Eye (tissue), 1 donor: Measurements from ENCODE around the gene TTC21A.
A peak's percentile ranks its signal among the peaks of the same experiment; 100 is the strongest.
"Not testable (repeated sequence)": the region's sequence is repeated elsewhere in the genome, so short reads cannot be mapped to it uniquely, and the experiment has no call there.

Experiments used
- DNase-seq: peaks from one replicate; pipeline ENCODE4 v3.0.0-alpha.2; 2015

TTC21A gene, protein sequence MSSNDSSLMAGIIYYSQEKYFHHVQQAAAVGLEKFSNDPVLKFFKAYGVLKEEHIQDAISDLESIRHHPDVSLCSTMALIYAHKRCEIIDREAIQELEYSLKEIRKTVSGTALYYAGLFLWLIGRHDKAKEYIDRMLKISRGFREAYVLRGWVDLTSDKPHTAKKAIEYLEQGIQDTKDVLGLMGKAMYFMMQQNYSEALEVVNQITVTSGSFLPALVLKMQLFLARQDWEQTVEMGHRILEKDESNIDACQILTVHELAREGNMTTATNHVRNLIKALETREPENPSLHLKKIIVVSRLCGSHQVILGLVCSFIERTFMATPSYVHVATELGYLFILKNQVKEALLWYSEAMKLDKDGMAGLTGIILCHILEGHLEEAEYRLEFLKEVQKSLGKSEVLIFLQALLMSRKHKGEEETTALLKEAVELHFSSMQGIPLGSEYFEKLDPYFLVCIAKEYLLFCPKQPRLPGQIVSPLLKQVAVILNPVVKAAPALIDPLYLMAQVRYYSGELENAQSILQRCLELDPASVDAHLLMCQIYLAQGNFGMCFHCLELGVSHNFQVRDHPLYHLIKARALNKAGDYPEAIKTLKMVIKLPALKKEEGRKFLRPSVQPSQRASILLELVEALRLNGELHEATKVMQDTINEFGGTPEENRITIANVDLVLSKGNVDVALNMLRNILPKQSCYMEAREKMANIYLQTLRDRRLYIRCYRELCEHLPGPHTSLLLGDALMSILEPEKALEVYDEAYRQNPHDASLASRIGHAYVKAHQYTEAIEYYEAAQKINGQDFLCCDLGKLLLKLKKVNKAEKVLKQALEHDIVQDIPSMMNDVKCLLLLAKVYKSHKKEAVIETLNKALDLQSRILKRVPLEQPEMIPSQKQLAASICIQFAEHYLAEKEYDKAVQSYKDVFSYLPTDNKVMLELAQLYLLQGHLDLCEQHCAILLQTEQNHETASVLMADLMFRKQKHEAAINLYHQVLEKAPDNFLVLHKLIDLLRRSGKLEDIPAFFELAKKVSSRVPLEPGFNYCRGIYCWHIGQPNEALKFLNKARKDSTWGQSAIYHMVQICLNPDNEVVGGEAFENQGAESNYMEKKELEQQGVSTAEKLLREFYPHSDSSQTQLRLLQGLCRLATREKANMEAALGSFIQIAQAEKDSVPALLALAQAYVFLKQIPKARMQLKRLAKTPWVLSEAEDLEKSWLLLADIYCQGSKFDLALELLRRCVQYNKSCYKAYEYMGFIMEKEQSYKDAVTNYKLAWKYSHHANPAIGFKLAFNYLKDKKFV (N-terminal part only)

DNA sequence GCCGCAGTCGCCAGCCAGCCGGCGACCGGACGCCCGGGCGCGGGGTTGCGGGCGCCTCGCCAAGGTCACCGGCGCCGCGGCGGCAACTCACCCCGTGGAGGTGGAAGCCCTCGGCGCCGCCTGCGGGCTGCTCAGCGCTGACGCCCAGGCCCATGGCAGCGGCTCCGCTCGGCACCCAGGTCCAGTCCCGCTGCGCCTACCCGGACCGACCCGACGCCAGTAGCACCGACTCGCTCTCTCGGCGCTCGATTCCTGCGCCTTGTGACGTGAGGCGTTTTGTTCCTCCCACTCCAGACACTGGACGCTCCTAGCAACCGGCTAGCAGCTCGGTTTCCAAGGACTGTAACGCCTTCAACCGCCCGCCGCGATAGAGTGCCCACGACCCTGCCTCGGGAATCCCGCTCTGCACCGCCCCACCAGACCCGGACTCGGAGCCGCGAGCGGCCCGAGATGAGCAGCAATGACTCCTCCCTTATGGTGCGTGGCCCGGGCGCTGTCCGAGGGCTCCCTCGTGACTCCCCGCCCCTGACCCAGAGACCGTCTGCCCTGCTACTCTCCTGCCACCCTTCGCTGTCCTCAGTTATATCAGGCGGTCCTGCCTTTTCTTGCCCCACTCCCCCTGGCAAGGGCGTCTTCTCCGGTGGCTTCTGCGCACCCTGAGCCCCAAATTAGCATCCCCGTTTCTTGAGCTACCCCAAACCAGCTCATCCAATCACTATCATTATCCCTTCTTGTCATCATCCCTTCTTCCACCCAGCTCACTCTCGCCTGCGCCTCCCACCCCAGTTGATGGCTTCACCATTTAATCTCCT, at the start of gene TTC21A, which contains the start of gene GORASP1:
Gene TTC21A, plus strand, starts transcription at position 293 of the 812 bp plus-strand sequence. Its CDS starts 158 bp downstream, at position 451.
Gene GORASP1, minus strand, starts transcription at position 240 of the 812 bp plus-strand sequence. Its CDS starts 86 bp downstream, at position 154.
- peak; percentile 97 for DNase-seq

DNA sequence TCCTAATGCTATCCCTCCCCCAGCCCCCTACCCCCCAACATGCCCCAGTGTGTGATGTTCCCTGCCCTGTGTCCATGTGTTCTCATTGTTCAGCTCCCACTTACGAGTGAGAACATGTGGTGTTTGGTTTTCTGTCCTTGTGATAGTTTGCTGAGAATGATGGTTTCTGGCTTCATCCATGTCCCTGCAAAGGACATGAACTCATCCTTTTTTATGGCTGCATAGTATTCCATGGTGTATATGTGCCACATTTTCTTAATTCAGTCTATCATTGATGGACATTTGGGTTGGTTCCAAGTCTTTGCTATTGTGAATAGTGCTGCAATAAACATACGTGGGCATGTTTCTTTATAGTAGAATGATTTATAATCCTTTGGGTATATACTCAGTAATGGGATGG, 46.3 kb upstream of the TTC21A start:
- DNase-seq: not testable (repeated sequence)

DNA sequence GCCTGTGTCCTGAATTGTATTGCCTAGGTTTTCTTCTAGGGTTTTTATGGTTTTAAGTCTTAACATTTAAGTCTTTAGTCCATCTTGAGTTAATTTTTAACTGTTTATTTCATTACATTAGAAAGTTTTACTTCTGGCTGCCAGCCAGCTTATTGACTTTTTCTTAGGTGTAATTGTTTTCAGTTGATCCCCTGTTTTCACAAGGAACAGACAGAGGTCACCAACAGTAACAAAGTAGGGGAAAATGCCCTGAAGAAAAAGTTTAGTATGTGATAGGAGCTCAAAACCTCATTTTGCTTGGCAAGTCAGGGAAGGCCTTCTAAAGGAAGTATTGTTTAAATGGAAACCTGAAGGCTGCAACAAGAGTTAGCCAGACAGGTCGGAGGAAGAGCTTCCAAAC, 45.3 kb upstream of the TTC21A start:
- DNase-seq: no peak

DNA sequence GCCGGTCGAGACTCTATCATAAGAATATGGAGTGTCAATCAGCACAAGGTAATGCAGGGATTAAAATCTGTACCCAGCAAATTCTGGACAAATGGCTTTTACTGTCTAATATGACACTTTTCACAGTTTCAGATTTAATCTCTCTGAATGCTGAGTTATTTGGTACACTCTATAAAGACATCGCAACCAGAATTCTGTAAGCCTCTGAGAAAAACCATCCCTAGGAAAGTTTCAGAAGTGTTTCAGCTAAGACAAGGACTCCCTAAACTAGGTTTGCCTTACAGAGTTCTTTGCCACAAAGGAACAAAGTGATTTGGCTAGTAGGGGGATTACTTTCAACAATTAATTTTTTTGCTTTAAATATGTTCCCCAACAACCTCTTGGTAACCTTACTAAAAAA, 44.3 kb upstream of the TTC21A start:
- no peak for DNase-seq

DNA sequence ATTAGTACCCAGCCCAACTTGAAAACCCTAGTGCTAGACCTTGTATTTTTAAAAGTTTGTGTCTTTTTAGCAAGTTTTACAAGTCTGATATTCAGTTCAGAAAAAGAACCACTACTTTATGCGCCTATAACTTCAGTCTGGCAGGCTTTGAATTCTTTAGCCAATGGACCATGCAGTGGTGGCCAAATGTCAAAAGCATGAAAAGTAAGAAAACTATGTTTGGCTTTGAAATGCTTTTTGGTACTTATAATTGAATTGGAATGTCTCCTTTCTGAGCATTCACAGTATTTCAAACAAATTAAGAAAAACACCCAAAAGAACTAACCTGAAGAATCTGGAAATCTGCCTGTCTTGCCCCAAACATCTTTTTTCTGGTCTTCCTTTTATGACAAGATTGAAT, 42.8 kb upstream of the TTC21A start:
- DNase-seq: no peak

DNA sequence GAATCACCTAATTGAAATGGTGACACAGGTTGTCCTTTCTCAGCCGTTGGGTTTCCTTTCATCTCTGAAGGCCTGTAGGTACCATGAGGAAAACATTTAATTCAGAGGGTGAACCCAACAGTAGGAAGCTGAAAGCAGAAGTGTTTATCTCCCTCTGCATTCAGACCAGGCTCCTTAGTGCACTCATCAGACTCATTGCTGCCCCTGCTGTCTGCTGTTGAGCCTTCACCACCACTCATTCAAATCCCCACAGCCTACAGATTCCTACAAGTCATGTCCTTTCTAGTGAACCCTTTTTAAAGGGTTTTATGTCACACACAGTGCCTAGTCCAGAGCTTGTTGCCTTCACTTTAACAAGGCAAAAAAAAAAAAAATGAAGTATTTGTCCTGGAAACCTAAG, 42.3 kb upstream of the TTC21A start:
- no peak for DNase-seq

DNA sequence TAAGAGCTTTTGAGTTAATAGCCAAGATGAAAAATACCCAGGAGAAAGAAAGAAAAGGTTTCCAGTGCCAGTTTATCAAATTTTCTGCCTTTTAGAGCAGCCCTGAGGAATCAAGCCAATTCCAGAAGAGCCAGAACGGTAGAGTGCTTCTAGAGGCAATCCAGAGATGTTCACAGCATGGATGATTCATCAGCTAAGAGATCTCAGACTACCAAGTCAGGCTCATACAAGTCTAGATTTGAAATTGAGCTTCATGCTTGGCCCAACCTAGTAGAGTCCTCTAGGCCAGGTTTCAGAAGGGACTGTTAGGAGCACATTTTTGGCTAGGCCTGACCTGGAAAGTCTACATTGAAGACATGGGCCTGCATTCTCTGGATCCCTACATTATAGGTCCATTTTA, 40.2 kb upstream of the TTC21A start:
- no peak for DNase-seq

DNA sequence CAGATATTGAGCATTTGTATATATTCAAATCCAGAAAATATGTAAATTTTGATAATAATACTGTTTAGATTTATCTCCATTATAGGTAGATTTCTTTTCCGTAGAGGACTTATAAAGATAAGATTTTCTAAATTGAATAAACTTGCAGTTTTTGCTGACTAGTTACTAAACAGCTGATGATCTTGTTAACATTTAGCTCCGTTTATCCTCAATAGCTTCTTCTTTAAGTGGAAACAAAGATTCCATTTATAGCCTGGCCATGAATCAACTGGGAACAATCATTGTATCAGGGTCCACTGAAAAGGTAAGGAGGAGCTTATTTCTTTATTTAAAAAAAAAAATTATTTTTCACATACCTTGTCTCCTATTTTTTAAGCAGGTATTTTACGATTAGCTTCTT, 38.9 kb upstream of the TTC21A start:
- DNase-seq: no peak

DNA sequence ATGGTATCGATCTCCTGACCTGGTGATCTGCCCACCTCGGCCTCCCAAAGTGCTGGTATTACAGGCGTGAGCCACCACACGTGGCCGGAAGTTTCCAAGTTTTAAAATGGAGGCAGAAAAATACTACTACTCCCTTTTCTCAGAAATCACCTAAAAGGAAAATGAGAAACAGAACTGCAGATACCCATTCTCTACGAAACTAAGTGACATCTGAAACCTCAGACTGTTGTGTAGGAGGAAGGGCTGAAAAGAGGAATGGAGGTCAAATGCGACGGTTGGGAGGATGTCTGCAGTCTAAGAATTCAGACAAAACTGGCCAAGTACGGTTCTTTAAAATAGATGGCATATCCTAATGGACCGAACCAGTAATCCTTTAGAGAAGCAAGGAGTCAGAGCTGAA, 31.6 kb upstream of the TTC21A start:
- no peak for DNase-seq

DNA sequence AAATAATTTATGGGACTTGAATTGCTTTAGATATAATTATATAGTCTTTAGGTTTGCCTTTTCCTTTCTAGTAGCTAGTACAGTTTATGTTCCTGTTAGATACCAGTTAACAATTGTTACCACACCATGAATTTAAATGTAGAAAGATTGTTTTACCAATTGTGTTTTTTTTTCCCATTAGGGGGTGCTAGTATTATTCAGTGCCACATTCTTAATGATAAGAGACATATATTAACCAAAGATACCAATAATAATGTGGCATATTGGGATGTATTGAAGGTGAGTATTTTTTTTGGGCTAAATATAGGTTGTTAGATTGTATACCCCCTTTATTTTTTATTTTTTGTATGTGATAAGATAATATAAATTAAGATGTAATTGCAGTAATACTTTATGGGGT, 27.9 kb upstream of the TTC21A start:
- DNase-seq: no peak

DNA sequence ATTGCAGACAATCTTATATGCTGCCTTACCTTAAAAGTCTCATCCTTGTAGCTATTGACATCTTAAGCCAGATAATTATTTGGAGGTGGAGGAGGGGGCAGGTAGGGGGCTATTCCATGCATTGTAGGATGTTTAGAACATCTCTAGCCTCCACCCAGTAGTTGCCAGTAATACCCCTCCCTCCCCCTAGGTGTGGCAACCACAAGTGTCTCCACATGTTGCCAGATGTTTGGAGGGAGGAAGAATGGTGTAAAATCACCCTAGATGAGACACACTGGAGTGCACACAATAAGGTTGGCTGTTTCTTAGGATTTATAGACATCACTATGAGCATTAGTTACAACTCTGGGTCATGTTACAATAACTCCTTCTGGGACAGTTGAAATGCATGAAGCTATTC, 27.5 kb upstream of the TTC21A start:
- DNase-seq: no peak

DNA sequence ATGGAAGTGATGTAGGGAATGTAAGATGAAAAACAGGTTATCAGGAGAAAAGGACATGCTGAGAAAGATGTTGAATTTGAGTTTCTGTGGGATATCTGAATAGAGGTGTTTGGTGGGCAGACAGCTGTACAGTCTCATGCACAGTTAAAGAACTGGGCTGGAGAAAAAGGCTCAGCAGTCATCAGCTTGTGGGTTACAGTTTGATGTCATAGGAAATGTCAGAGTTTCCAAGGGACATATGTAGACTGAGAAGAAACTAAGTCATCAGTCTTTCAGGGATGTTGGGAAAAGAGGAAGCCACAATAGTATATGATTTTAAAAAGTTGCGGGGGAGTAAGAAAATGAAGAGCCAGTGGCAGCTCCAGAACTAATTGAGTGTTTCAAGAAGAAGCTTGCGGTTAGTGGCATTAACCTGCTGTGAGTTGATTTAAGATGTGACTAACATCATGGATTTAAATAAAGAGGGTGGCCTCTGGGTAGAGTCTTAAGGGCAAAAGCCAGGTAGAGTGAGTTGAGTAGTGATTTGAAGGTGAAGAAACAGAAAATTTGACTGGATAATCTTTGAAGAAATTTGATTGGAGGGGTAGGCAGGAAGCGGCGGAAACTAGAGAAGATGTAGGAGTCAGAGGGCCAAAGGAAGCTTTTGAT, 24.7 kb upstream of the TTC21A start:
- DNase-seq: no peak

DNA sequence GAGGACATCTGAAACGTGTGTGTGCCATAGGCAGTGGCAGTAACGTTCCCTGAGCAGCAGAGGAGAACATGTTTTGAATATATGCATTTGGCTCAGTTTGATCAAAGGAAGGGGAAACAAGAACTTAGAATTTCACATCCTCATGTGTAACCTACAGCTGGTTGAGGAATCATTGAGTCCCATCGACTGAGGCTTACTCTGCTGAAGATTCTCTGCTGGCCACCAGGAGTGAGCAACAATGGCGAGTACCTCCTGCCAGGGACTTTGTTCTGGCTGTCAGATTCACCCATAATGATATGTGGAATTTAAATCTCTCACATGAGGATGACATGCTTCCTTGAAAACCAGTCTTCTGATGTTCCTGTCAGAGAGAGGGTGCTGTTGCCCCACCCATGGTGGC, 21.3 kb upstream of the TTC21A start:
- DNase-seq: no peak

DNA sequence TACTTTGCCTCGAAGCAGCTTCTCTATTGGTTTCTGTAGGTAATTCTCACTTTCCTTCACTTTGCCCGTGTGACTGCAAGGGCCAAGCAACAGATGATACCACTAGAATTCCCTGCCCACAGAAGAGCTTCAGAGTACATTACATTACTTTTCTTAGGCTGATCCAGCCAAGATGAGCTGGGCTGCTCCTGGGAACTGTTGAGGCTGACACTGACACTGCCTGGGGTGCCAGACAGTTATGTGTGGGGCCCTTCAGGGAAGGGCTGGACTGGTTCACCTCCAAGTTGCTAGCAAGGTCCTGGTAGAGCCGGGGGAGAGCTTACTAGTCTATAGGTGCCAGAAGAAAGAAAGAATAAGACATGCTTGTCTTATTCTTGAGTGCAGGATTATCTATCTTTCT, 19.0 kb upstream of the TTC21A start:
- no peak for DNase-seq

DNA sequence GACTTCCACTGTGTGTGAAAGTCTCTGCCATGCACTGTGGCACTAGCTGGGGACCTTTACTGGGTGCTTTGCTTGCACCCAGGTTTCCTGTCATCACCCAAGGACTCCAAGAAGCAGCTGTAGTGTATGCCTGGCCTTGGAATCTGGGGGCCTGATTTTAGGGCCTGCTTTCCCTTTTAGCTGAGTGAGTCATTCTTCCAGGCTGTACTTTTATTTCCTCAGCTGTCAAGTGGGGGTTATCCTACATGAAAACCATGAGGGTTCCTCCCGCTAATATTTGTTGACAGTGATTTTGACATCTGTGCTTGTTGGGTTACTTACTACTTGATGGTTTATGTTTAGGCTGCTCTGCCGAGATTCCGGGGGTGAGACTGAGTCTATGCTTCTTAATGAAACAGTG, 18.6 kb upstream of the TTC21A start:
- no peak for DNase-seq

DNA sequence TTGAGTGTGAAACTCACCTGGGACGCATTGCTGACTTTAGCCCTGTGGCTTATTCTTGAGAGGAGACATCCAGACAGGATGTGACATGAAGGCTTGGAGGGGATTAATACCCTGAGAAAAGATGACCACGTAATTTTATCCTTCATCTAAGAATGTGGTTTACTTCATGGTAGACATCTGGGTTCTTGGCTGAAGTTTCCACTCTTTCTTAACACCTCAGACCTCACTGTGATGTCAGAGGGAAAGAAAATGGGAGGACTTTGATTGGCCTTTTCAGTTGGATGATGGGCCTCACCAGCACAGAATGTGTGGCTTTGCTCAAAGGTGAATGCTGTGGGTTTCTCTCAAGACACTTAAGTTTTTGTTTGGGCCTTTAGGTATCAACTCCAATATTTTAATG, 16.6 kb upstream of the TTC21A start:
- DNase-seq: no peak

DNA sequence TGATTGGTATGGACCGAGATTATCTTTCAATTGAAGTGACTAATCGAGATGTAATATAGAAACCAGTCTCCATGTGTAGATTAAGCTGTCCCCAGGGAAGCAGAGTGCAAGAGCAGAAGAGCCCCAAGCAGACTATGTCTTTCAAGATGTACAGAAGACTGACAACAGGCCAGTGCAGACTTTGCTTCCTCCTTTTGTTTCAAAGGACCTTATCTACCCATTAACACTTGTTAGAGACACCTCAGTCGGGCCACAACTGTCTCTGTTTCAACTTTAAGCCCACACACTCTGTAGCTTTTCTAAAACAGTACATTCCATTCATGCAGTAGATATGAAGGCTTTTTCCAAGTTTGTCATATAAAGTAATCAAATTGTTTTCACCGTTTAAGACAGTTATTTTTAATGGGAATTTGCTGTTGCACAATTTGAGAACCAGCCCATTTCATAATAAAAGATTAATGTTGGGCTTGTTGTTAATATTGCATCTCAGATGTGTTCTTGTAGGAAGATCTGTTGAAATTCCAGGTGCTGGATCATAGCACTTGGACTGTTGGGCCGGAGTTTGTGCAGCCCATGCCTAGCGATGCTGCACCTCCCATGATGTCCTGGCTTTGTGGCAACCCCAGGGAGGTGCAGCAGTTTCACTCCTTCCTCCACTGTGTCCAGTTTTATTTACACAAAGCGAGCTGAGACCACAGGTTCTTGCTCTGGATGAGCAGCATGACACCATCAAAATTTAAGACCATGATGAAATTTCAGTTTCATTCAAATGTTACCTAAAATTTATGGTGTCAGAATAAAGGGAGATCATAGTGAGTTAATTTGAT, 12.4 kb upstream of the TTC21A start:
- no peak for DNase-seq

DNA sequence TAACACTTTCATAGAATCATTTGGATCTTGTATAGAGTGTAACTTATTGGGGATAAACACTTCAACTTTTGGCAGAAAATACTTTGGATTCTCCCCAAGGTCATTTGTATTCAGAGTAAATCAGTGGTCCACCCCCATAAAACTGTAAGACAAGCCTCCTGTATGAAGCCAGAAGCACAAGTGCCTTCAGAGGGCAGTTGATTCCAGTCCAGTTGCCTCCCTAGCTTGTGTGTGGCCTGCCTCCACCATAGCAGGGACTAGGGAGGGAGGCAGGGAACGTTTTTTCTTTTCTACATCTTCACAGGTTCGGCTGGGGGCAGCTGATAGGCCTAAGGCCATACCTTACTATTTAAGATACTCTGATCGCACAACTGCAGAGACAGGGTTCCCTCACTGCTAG, 11.7 kb upstream of the TTC21A start:
- DNase-seq: no peak

DNA sequence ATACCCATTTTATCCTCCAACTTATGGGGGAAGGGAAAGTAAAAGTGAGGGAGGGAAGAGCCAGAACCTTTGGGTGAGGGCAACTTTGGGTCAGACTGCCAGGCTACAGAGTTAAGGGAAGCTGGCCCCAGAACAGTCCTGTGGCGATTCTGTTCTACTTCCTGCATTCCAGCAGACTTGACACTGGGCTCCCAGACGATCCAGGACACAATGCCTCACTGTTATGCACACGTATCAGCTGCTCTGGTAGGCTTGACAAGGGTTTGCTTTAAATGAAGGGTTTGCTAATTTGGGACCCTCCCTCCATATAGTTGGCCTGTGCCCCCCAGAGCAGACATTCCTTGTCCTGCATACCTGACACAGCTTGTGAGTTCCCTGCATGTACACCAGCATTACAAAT, 10.7 kb upstream of the TTC21A start:
- peak; percentile 10 for DNase-seq

DNA sequence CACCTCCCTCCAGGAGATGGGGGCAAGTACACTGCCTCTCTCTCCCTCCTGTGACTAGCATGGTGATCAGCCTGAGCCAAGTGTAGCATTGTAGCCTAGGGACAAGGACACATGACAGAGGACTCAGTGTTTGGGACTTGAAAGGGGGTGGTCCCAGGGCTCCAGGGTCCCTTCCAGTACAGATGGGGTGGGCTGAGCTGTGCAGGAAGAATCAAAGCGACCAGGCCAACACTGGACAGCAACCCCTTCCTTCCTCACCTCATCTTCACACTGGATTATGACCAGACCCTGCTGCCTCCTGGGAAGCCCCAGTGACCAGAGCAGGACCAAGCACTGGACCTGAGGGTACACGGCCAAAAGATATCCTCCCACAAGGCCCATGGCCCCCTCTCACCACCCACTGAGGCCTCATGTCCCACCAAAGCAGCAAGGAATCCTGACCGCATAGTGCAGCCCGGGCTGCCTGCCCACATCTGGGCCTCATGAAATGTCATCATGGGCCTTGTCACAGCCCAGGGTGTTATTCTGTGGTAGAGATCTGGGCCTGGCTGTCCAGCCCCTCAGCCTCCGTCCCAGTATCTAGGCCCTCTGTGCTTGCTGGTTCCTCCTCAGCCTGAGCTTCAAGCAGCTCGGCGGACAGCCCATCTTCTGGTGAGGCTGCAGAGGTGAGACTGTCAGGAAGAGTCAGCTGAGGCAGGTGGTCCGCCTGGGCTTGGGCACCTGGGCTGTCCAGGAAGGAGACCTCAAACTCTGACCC, 9.6 kb upstream of the TTC21A start:
- DNase-seq: no peak
